HG03432 (cell line): ENCODE data around the gene PTH1R.
"Not testable (repeated sequence)": the region's sequence is repeated elsewhere in the genome, so short reads cannot be mapped to it uniquely, and the experiment has no call there.

Experiments used
- ATAC-seq: cut with Tn5 transposase; IDR thresholded peaks from one replicate; pipeline ENCODE4 v1.9.1; 2021; ENCODE audit warnings: mild to moderate bottlenecking, moderate library complexity; ENCODE audit not compliant: unreplicated experiment

The PTH1R gene

GRCh38 chr3:46909535-46910161, 32.1 kb downstream of the PTH1R start:
- peak; percentile 48 for ATAC-seq

GRCh38 chr3:46910166-46910760, 32.7 kb downstream of the PTH1R start:
- ATAC-seq, result no peak

- not testable (repeated sequence) for ATAC-seq
Observed at GRCh38 chr3:46910914-46911313, 33.4 kb downstream of the PTH1R start.

GRCh38 chr3:46912986-46913385, 35.5 kb downstream of the PTH1R start:
- ATAC-seq, result no peak

- no peak for ATAC-seq
Observed at GRCh38 chr3:46913644-46914043, 36.1 kb downstream of the PTH1R start.

- no peak for ATAC-seq
Observed at GRCh38 chr3:46914849-46915248, 37.3 kb downstream of the PTH1R start.

- no peak for ATAC-seq
Observed at GRCh38 chr3:46915297-46915822, 37.8 kb downstream of the PTH1R start.

- ATAC-seq, result no peak
Observed at GRCh38 chr3:46916278-46916677, 38.8 kb downstream of the PTH1R start.

- no peak for ATAC-seq
Observed at GRCh38 chr3:46916799-46917198, 39.3 kb downstream of the PTH1R start.

GRCh38 chr3:46917257-46917656, 39.7 kb downstream of the PTH1R start:
- no peak for ATAC-seq

GRCh38 chr3:46918202-46918601, 40.7 kb downstream of the PTH1R start:
- ATAC-seq, result no peak

GRCh38 chr3:46918634-46919033, 41.1 kb downstream of the PTH1R start:
- ATAC-seq, result no peak

- ATAC-seq, result no peak
Observed at GRCh38 chr3:46921041-46921440, 43.5 kb downstream of the PTH1R start.

- no peak for ATAC-seq
Observed at GRCh38 chr3:46921871-46922271, 44.4 kb downstream of the PTH1R start.

GRCh38 chr3:46922426-46922825, 44.9 kb downstream of the PTH1R start:
- no peak for ATAC-seq

- no peak for ATAC-seq
Observed at GRCh38 chr3:46922871-46923558, 45.5 kb downstream of the PTH1R start.

- no peak for ATAC-seq
Observed at GRCh38 chr3:46923559-46924350, 46.2 kb downstream of the PTH1R start.

- ATAC-seq, result no peak
Observed at GRCh38 chr3:46924921-46925584, 47.5 kb downstream of the PTH1R start.

- no peak for ATAC-seq
Observed at GRCh38 chr3:46925585-46925934, 48.0 kb downstream of the PTH1R start.

- no peak for ATAC-seq
Observed at GRCh38 chr3:46926039-46926438, 48.5 kb downstream of the PTH1R start.

GRCh38 chr3:46926447-46926846, 48.9 kb downstream of the PTH1R start:
- ATAC-seq, result no peak
